Measurements from ENCODE around the gene RLF.

DNA sequence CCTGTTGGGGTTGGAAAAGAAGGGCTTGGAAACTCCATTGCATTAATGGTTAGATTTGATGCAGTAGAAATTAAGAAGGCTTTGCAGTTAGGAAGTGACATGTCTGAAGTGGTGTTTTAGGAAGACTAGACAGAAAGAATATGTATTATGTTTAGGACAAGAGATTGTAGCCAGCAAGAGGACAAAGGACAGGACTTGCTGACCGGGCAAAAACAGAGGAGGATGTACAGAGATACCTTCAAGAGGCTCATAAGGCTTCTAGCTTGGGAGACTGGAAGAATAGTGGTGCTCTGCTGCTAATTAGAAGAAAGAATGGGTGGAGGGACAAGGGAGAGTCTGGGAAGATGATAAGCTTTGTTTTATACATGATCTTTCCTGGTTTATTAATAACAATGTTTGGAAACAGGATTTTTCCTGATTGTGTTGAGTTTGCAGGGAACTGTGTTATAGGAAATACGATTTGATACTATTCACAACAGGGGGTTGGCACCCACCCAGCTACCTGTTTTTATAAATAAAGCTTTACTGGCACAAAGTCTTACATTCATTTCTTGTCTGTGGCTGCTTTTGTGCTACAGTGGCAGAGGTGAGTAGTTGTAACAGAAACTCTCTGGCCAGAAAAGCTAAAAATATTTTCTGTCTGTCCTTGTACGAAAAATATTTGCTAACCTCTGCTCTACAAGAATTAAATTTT is 49.5 kb downstream of the RLF start:
- TF ChIP-seq POLR2A (IDR thresholded peaks at IDR 0.05; ENCODE audit: low read depth, low read length) (no peak), POLR2AphosphoS5 (IDR thresholded peaks at IDR 0.05; ENCODE audit: low read depth, low read length) (no peak), TAF1 (IDR thresholded peaks at IDR 0.05; ENCODE audit: borderline replicate concordance, low read depth, low read length) (no peak)

Data from GM12892 (cell line).